Activated naive CD4-positive, alpha-beta T cell (primary cell): ENCODE data around the gene PRUNE2.

ENCODE experiments used
- DNase-seq, 4 experiments: peaks; one replicate each; lab custom pipeline; 2025; lab: John Stamatoyannopoulos, UW

PRUNE2 gene

GRCh38 chr9:76620996-76621395, 284.9 kb downstream of the PRUNE2 start:
- DNase-seq, result no peak

GRCh38 chr9:76620581-76620980, 285.3 kb downstream of the PRUNE2 start:
- DNase-seq, result no peak

- no peak for DNase-seq
These were observed 286.3 kb downstream of the PRUNE2 start for GRCh38 chr9:76619640-76620039.

- no peak for DNase-seq
These were observed 286.7 kb downstream of the PRUNE2 start for GRCh38 chr9:76619197-76619596.

GRCh38 chr9:76618762-76619161, 287.2 kb downstream of the PRUNE2 start:
- no peak for DNase-seq

GRCh38 chr9:76617497-76618175, 288.3 kb downstream of the PRUNE2 start:
- DNase-seq, result no peak

- no peak for DNase-seq
These were observed 289.1 kb downstream of the PRUNE2 start for GRCh38 chr9:76616780-76617179.

- no peak for DNase-seq
These were observed 290.7 kb downstream of the PRUNE2 start for GRCh38 chr9:76615177-76615603.

- DNase-seq, result no peak
These were observed 291.9 kb downstream of the PRUNE2 start for GRCh38 chr9:76613974-76614373.

GRCh38 chr9:76613150-76613781, 292.6 kb downstream of the PRUNE2 start:
- no peak for DNase-seq

GRCh38 chr9:76610011-76610352, 295.9 kb downstream of the PRUNE2 start:
- DNase-seq, result no peak

- DNase-seq, result no peak
These were observed 296.5 kb downstream of the PRUNE2 start for GRCh38 chr9:76609285-76610010.

- DNase-seq, result no peak
These were observed 297.2 kb downstream of the PRUNE2 start for GRCh38 chr9:76608575-76609273.

GRCh38 chr9:76607730-76608436, 298.0 kb downstream of the PRUNE2 start:
- DNase-seq, result no peak

GRCh38 chr9:76605321-76605900, 300.5 kb downstream of the PRUNE2 start:
- DNase-seq, result no peak

GRCh38 chr9:76603931-76604570, 301.9 kb downstream of the PRUNE2 start:
- DNase-seq, result no peak

GRCh38 chr9:76603448-76603895, 302.4 kb downstream of the PRUNE2 start:
- no peak for DNase-seq

- no peak for DNase-seq
These were observed 303.7 kb downstream of the PRUNE2 start for GRCh38 chr9:76602199-76602598.

GRCh38 chr9:76600007-76600615, 305.8 kb downstream of the PRUNE2 start:
- no peak for DNase-seq

- no peak for DNase-seq
These were observed 306.9 kb downstream of the PRUNE2 start for GRCh38 chr9:76598981-76599380.

GRCh38 chr9:76595645-76596044, 310.3 kb downstream of the PRUNE2 start:
- no peak for DNase-seq
